Lung (tissue), 12 donors: ENCODE measurements around the gene FAM210B. TPM values are rescaled to one million over a fixed set of nuclear protein-coding genes. Genes with fewer than 3 reads are reported as not detected.

Experiments
- ATAC-seq: fragments of 200-7000 bp; cut with Tn5 transposase; one replicate; pipeline ENCODE4 v1.9.1; 2020; ENCODE audit warnings: moderate number of reproducible peaks; ENCODE audit not compliant: insufficient read depth, low FRiP score
- DNase-seq, 3 donors: peaks; one replicate each; pipeline ENCODE4 v3.0.0-alpha.2; 2013 to 2017
- H3K27ac ChIP-seq, 2 donors: one replicate each; pipeline ENCODE4 v1.5.1; 2013; ENCODE audit warnings: mild to moderate bottlenecking in 2 of 2, moderate library complexity in 2 of 2, control low read depth in 1 of 2, inconsistent platforms in 1 of 2, low read depth in 1 of 2, low read length in 1 of 2
- H3K27me3 ChIP-seq, 3 donors: one replicate each; pipeline ENCODE4 v1.5.1; 2013; ENCODE audit warnings: low read length in 2 of 3; ENCODE audit not compliant: control insufficient read depth in 3 of 3, insufficient read depth in 3 of 3
- H3K36me3 ChIP-seq, 4 donors: one replicate each; pipeline ENCODE4 v1.5.1; 2013; ENCODE audit warnings: low read length in 4 of 4, mild to moderate bottlenecking in 1 of 4, moderate library complexity in 1 of 4; ENCODE audit not compliant: control insufficient read depth in 4 of 4, insufficient read depth in 4 of 4
- H3K4me1 ChIP-seq, 5 donors: one replicate each; pipeline ENCODE4 v1.5.1; 2013; ENCODE audit warnings: low read length in 5 of 5, mild to moderate bottlenecking in 2 of 5, moderate library complexity in 1 of 5; ENCODE audit not compliant: control insufficient read depth in 5 of 5, insufficient read depth in 5 of 5
- H3K4me3 ChIP-seq: one replicate; pipeline ENCODE4 v1.5.1; 2013; ENCODE audit warnings: mild to moderate bottlenecking, control low read depth, moderate library complexity
- H3K9ac ChIP-seq, 2 donors: one replicate each; pipeline ENCODE4 v1.5.1; 2013; ENCODE audit warnings: low read length in 2 of 2, control low read depth in 1 of 2; ENCODE audit not compliant: insufficient read depth in 1 of 2
- H3K9me3 ChIP-seq, 4 donors: one replicate each; pipeline ENCODE4 v1.5.1; 2013; ENCODE audit warnings: low read length in 3 of 4, mild to moderate bottlenecking in 1 of 4, moderate library complexity in 1 of 4; ENCODE audit not compliant: control insufficient read depth in 4 of 4, insufficient read depth in 3 of 4
- CTCF ChIP-seq: IDR thresholded peaks from 2 replicates; pipeline ENCODE4 v1.5.1; 2012; ENCODE audit warnings: mild to moderate bottlenecking; ENCODE audit errors: control extremely low read depth, extremely low read depth
- WGBS, 2 donors: extraction: QIAGEN DNeasy Blood & Tissue Kit; methylation state at CpG; one replicate each; pipeline ENCODE4 v1.1.7; 2013; 5-methylcytosine and 5-hydroxymethylcytosine counted together
- polyA plus RNA-seq, 2 donors: library from polyadenylated mRNA; stranded (reverse); fragments of 200-250 nt; gene quantifications; one replicate each; pipeline ENCODE4 v1.2.1, GENCODE V29; 2013
- total RNA-seq, 2 donors: library from RNA; depleted of rRNA in 1 of 2; stranded (reverse); fragments of >200 nt in 1 of 2; gene quantifications; one replicate each; pipeline ENCODE4 v1.2.1, GENCODE V29; 2014 to 2021
- donor health status: control.
- donor health status: control.
- donor health status: Bipolar disorder and iron deficiency.
- donor health status: healthy.
- donor health status: DM: yes; HTN: yes; CAD: no.

Gene FAM210B
- total and polyA plus RNA-seq, 4 donors = 18.7 to 41.7 (median 25.0) TPM

DNA sequence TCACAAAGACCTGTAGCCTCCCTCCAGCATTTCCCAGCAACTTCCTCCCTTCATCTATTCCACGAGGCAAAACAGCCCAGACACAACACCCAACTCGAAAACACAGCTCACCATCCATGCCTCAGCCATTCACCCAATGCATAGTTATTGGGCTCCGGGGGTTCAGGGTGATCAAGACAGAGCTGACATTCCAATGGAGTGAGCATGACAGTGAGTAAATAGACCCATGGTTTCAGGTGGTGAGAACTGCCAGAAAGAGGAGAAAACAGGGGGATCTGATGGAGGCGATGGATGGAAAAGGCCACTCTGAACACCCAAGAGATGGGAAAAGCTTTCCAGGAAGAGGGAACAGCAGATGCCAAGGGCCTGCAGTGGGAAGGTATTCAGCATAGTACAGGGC, 59.1 kb downstream of the FAM210B start:
- peaks cover 0 to 32% (median under 1%) of the 10 kb centered on the region in 4 donors for H3K36me3 ChIP-seq
- H3K9me3 ChIP-seq = no peaks in the 10 kb centered on the region
- H3K27me3 ChIP-seq = no peaks in the 10 kb centered on the region
- H3K4me1 ChIP-seq = peaks cover 0 to 44% (median 9%) of the 10 kb centered on the region in 5 donors
- H3K4me3 ChIP-seq = no peak overlapping the region
- no peak for TF ChIP-seq CTCF
- WGBS, 2 donors = 67 to 77% methylated on average over 4 of the region's 4 CpGs
- DNase-seq = no peak
- peak overlapping the region; percentile 71 to 76 for H3K27ac ChIP-seq
- ATAC-seq = no peak
- H3K9ac ChIP-seq = no peak overlapping the region

Other genes starting within 250 kb of the FAM210B start
- not detected for gene MC3R, start 110.2 kb upstream of the FAM210B start, total RNA-seq
- not detected for gene MC3R, start 110.2 kb upstream of the FAM210B start, polyA plus RNA-seq
- gene AURKA, start 33.2 kb downstream of the FAM210B start, total RNA-seq = 1 to 10 TPM; 3.6 to 6.2 TPM
- gene AURKA, start 33.2 kb downstream of the FAM210B start, polyA plus RNA-seq = 1 to 10 TPM; 1.5 to 2.7 TPM
- 10 to 100 TPM; 23.5 to 36.1 TPM for gene CSTF1, start 33.7 kb downstream of the FAM210B start, total RNA-seq
- gene CSTF1, start 33.7 kb downstream of the FAM210B start, polyA plus RNA-seq = 10 to 100 TPM in 1 of 2 donors, 1 to 10 TPM in 1; 6.4 to 14.7 TPM
- gene CASS4, start 53.3 kb downstream of the FAM210B start, total RNA-seq = 10 to 100 TPM; 19.7 to 30.7 TPM
- 1 to 10 TPM; 4.5 to 9.9 TPM for gene CASS4, start 53.3 kb downstream of the FAM210B start, polyA plus RNA-seq
- gene RTF2, start 109.7 kb downstream of the FAM210B start, total RNA-seq = 10 to 100 TPM; 71.5 to 98.8 TPM
- 100 to 1,000 TPM in 1 of 2 donors, 10 to 100 TPM in 1; 63.8 to 103 TPM for gene RTF2, start 109.7 kb downstream of the FAM210B start, polyA plus RNA-seq
- under 1 TPM in 1 of 2 donors, not detected in 1; 0.95 TPM for gene FAM209A, start 165.8 kb downstream of the FAM210B start, total RNA-seq
- under 1 TPM; 0.49 to 0.59 TPM for gene FAM209A, start 165.8 kb downstream of the FAM210B start, polyA plus RNA-seq
- under 1 TPM in 1 of 2 donors, not detected in 1; 0.55 TPM for gene FAM209B, start 174.3 kb downstream of the FAM210B start, total RNA-seq
- 1 to 10 TPM in 1 of 2 donors, under 1 TPM in 1; 0.64 to 1.3 TPM for gene FAM209B, start 174.3 kb downstream of the FAM210B start, polyA plus RNA-seq